GM12878 (cell line): Measurements from ENCODE around the gene PACS2.

Experiments used
- ATF7 ChIP-seq: fragments of 450-650 bp; IDR thresholded peaks from 2 replicates; pipeline ENCODE4 v1.6.1; 2016; ENCODE audit warnings: low read depth, mild to moderate bottlenecking
- CBFB ChIP-seq: IDR thresholded peaks from 2 replicates; pipeline ENCODE4 v1.6.1; 2016; ENCODE audit warnings: antibody characterized with exemption, low read depth
- CTCF ChIP-seq, 3 experiments: IDR thresholded peaks in 2 of 3; conservative IDR thresholded peaks in 1 of 3; 2 replicates each; pipeline ENCODE4 v1.5.1; 2011; ENCODE audit warnings: low read depth in 3 of 3, low read length in 3 of 3, mild to moderate bottlenecking in 3 of 3, control low read depth in 2 of 3, moderate library complexity in 2 of 3, inconsistent platforms in 1 of 3, mixed read lengths in 1 of 3; ENCODE audit not compliant: control insufficient read depth in 2 of 3, insufficient read depth in 1 of 3; ENCODE audit errors: extremely low read depth in 1 of 3
- EZH2 ChIP-seq: IDR thresholded peaks from 2 replicates; pipeline ENCODE4 v1.6.1; 2012; ENCODE audit warnings: low read depth, mild to moderate bottlenecking, control low read depth, inconsistent platforms, low read length, borderline replicate concordance; ENCODE audit not compliant: control insufficient read depth
- HSF1 ChIP-seq: fragments of 150-350 bp; IDR thresholded peaks from 2 replicates; pipeline ENCODE4 v1.6.1; 2014; ENCODE audit warnings: mild to moderate bottlenecking, low read depth, low read length
- KDM1A ChIP-seq: fragments of 200-600 bp; sonication (generic); IDR thresholded peaks from 2 replicates; pipeline ENCODE4 v1.6.1; 2016; ENCODE audit warnings: borderline replicate concordance
- MYC ChIP-seq: IDR thresholded peaks from 2 replicates; pipeline ENCODE4 v1.6.1; 2011; ENCODE audit warnings: mild to moderate bottlenecking, low read length, moderate library complexity, inconsistent platforms; ENCODE audit not compliant: insufficient read depth, insufficient replicate concordance, insufficient read length, severe bottlenecking
- NFYB ChIP-seq: IDR thresholded peaks from 2 replicates; pipeline ENCODE4 v1.6.1; 2011; ENCODE audit warnings: low read depth, mild to moderate bottlenecking, low read length, improper control_type of control experiment, moderate library complexity; ENCODE audit not compliant: insufficient read depth
- POLR2A ChIP-seq: IDR thresholded peaks from 2 replicates; pipeline ENCODE4 v1.6.1; 2011; ENCODE audit warnings: low read depth, mild to moderate bottlenecking, low read length
- SKIL ChIP-seq: fragments of 450-650 bp; IDR thresholded peaks from 2 replicates; pipeline ENCODE4 v1.6.1; 2017; ENCODE audit warnings: mild to moderate bottlenecking, low read depth, inconsistent platforms; ENCODE audit not compliant: poor library complexity, severe bottlenecking
- ZNF274 ChIP-seq: IDR thresholded peaks from one replicate; pipeline ENCODE4 v1.8.0; 2011; ENCODE audit not compliant: insufficient read length, insufficient read depth
- ZNF384 ChIP-seq: IDR thresholded peaks from 2 replicates; pipeline ENCODE4 v1.6.1; 2012; ENCODE audit warnings: low read depth, mild to moderate bottlenecking, low read length, improper control_type of control experiment, borderline replicate concordance

GRCh38 chr14:105282098-105282725, 32.3 kb upstream of the PACS2 start:
- TF ChIP-seq ZNF274 (no peak), MYC (no peak), CTCF (IDR thresholded peaks at IDR 0.05 in 2 of 3, conservative IDR thresholded peaks at IDR 0.05 in 1 of 3; ENCODE audit: control insufficient read depth in 2 of 3, extremely low read depth in 1 of 3, insufficient read depth in 1 of 3, low read depth in 3 of 3, low read length in 3 of 3) (no peak), ATF7 (no peak), KDM1A (no peak), CBFB (no peak), POLR2A (no peak), NFYB (no peak), ZNF384 (no peak), SKIL (no peak), EZH2 (no peak), HSF1 (no peak)
